Skeletal muscle satellite cell (primary cell): ENCODE measurements around the gene MAP2K3.

Experiments
- H3K27me3 ChIP-seq: 2 replicates; pipeline ENCODE4 v1.7.0; 2013; ENCODE audit warnings: low read length; ENCODE audit not compliant: control insufficient read depth, insufficient read depth
- H3K36me3 ChIP-seq: 2 replicates; pipeline ENCODE4 v1.7.0; 2013; ENCODE audit warnings: mild to moderate bottlenecking, control low read depth, low read length; ENCODE audit not compliant: insufficient read depth
- H3K4me1 ChIP-seq: 2 replicates; pipeline ENCODE4 v1.7.0; 2013; ENCODE audit warnings: low read length; ENCODE audit not compliant: control insufficient read depth, insufficient read depth
- H3K4me2 ChIP-seq: 2 replicates; pipeline ENCODE4 v1.7.0; 2013; ENCODE audit warnings: mild to moderate bottlenecking, low read length
- H3K4me3 ChIP-seq: 2 replicates; pipeline ENCODE4 v1.7.0; 2013; ENCODE audit warnings: low read length
- H3K9ac ChIP-seq: 2 replicates; pipeline ENCODE4 v1.7.0; 2013; ENCODE audit warnings: mild to moderate bottlenecking, low read depth, low read length, moderate library complexity
- H3K9me3 ChIP-seq: replicated peaks from 2 replicates; pipeline ENCODE4 v1.7.0; 2013; ENCODE audit warnings: mild to moderate bottlenecking, control low read depth, low read length

Gene MAP2K3

GRCh38 chr17:21277332-21277731, 7.2 kb upstream of the MAP2K3 start:
- H3K27me3 ChIP-seq, result no peaks in the 10 kb centered on the region
- H3K4me1 ChIP-seq, result peaks cover 22% of the 10 kb centered on the region
- no peak overlapping the region for H3K4me2 ChIP-seq
- no peaks in the 10 kb centered on the region for H3K9me3 ChIP-seq
- no peak overlapping the region for H3K4me3 ChIP-seq
- no peaks in the 10 kb centered on the region for H3K36me3 ChIP-seq
- H3K9ac ChIP-seq, result no peak overlapping the region

- no peak overlapping the region for H3K4me3 ChIP-seq
- H3K27me3 ChIP-seq, result no peaks in the 10 kb centered on the region
- no peak overlapping the region for H3K4me2 ChIP-seq
- no peaks in the 10 kb centered on the region for H3K36me3 ChIP-seq
- H3K9me3 ChIP-seq, result no peaks in the 10 kb centered on the region
- peaks cover 34% of the 10 kb centered on the region for H3K4me1 ChIP-seq
- no peak overlapping the region for H3K9ac ChIP-seq
Measured at GRCh38 chr17:21278450-21279197, 5.9 kb upstream of the MAP2K3 start.

GRCh38 chr17:21279198-21279535, 5.3 kb upstream of the MAP2K3 start:
- peaks cover 39% of the 10 kb centered on the region for H3K4me1 ChIP-seq
- no peaks in the 10 kb centered on the region for H3K27me3 ChIP-seq
- H3K4me3 ChIP-seq, result no peak overlapping the region
- H3K4me2 ChIP-seq, result no peak overlapping the region
- H3K9ac ChIP-seq, result no peak overlapping the region
- H3K9me3 ChIP-seq, result no peaks in the 10 kb centered on the region
- no peaks in the 10 kb centered on the region for H3K36me3 ChIP-seq

- Histone ChIP-seq H3K4me1 (peaks cover 40% of the 10 kb centered on the region), H3K9me3 (no peaks in the 10 kb centered on the region), H3K27me3 (no peaks in the 10 kb centered on the region), H3K36me3 (no peaks in the 10 kb centered on the region), H3K4me3 (no peak overlapping the region), H3K9ac (no peak overlapping the region), H3K4me2 (no peak overlapping the region)
Measured at GRCh38 chr17:21279582-21279981, 4.9 kb upstream of the MAP2K3 start.

- Histone ChIP-seq H3K9ac (no peak overlapping the region), H3K9me3 (no peaks in the 10 kb centered on the region), H3K4me2 (no peak overlapping the region), H3K4me1 (peaks cover 37% of the 10 kb centered on the region), H3K36me3 (no peaks in the 10 kb centered on the region), H3K27me3 (no peaks in the 10 kb centered on the region), H3K4me3 (no peak overlapping the region)
Measured at GRCh38 chr17:21280081-21280518, 4.4 kb upstream of the MAP2K3 start.

GRCh38 chr17:21282231-21282630, 2.3 kb upstream of the MAP2K3 start:
- H3K27me3 ChIP-seq, result no peaks in the 10 kb centered on the region
- H3K4me3 ChIP-seq, result no peak overlapping the region
- peaks cover 7% of the 10 kb centered on the region for H3K36me3 ChIP-seq
- no peaks in the 10 kb centered on the region for H3K9me3 ChIP-seq
- H3K4me2 ChIP-seq, result peak overlapping the region; percentile 39
- peak overlapping the region; percentile 55 for H3K9ac ChIP-seq
- peaks cover 32% of the 10 kb centered on the region for H3K4me1 ChIP-seq

- Histone ChIP-seq H3K27me3 (no peaks in the 10 kb centered on the region), H3K4me2 (peak overlapping the region; percentile 17), H3K9ac (peak overlapping the region; percentile 73), H3K9me3 (no peaks in the 10 kb centered on the region), H3K36me3 (peaks cover 7% of the 10 kb centered on the region), H3K4me1 (peaks cover 37% of the 10 kb centered on the region), H3K4me3 (no peak overlapping the region)
Measured at GRCh38 chr17:21282850-21283249, 1.7 kb upstream of the MAP2K3 start.

- Histone ChIP-seq H3K9me3 (no peaks in the 10 kb centered on the region), H3K36me3 (peaks cover 10% of the 10 kb centered on the region), H3K27me3 (no peaks in the 10 kb centered on the region), H3K4me1 (peaks cover 45% of the 10 kb centered on the region), H3K4me2 (peak overlapping the region; percentile 87), H3K9ac (peak overlapping the region; percentile 73), H3K4me3 (peak overlapping the region; percentile 69)
Measured at GRCh38 chr17:21283482-21284318, 811 bp upstream of the MAP2K3 start.

- Histone ChIP-seq H3K4me1 (peaks cover 62% of the 10 kb centered on the region), H3K9ac (peak overlapping the region; percentile 94), H3K9me3 (no peaks in the 10 kb centered on the region), H3K4me3 (peak overlapping the region; percentile 86), H3K4me2 (peak overlapping the region; percentile 93), H3K36me3 (peaks cover 13% of the 10 kb centered on the region), H3K27me3 (no peaks in the 10 kb centered on the region)
Measured at GRCh38 chr17:21285164-21286065, 904 bp downstream of the MAP2K3 start.

GRCh38 chr17:21286066-21286770, 1.7 kb downstream of the MAP2K3 start:
- H3K9ac ChIP-seq, result peak overlapping the region; percentile 94
- peak overlapping the region; percentile 93 for H3K4me2 ChIP-seq
- no peaks in the 10 kb centered on the region for H3K9me3 ChIP-seq
- H3K27me3 ChIP-seq, result no peaks in the 10 kb centered on the region
- H3K4me1 ChIP-seq, result peaks cover 63% of the 10 kb centered on the region
- peaks cover 14% of the 10 kb centered on the region for H3K36me3 ChIP-seq
- H3K4me3 ChIP-seq, result peak overlapping the region; percentile 86
